GM03348 (cell line): ENCODE measurements around the gene RAPGEF6.
"Not testable (repeated sequence)": the region's sequence is repeated elsewhere in the genome, so short reads cannot be mapped to it uniquely, and the experiment has no call there.

Experiments used
- DNase-seq: peaks from one replicate; pipeline ENCODE4 v3.0.0; 2012; ENCODE audit warnings: low spot score

Gene RAPGEF6

GRCh38 chr5:131608597-131608996 is 26.4 kb downstream of the RAPGEF6 start:
- no peak for DNase-seq

GRCh38 chr5:131607903-131608540 is 27.0 kb downstream of the RAPGEF6 start:
- DNase-seq, result no peak

- no peak for DNase-seq
Measured at GRCh38 chr5:131607418-131607817, 27.6 kb downstream of the RAPGEF6 start.

- DNase-seq, result no peak
Measured at GRCh38 chr5:131605086-131605485, 29.9 kb downstream of the RAPGEF6 start.

- no peak for DNase-seq
Measured at GRCh38 chr5:131595088-131596033, 39.7 kb downstream of the RAPGEF6 start.

- DNase-seq, result no peak
Measured at GRCh38 chr5:131593921-131594320, 41.1 kb downstream of the RAPGEF6 start.

- not testable (repeated sequence) for DNase-seq
Measured at GRCh38 chr5:131593436-131593835, 41.6 kb downstream of the RAPGEF6 start.

GRCh38 chr5:131589510-131590348 is 45.3 kb downstream of the RAPGEF6 start:
- DNase-seq, result peak; percentile 71

GRCh38 chr5:131587541-131587940 is 47.5 kb downstream of the RAPGEF6 start:
- DNase-seq, result peak; percentile 11

- no peak for DNase-seq
Measured at GRCh38 chr5:131581702-131582101, 53.3 kb downstream of the RAPGEF6 start.

- DNase-seq, result no peak
Measured at GRCh38 chr5:131579917-131580671, 54.9 kb downstream of the RAPGEF6 start.

GRCh38 chr5:131575660-131576227 is 59.3 kb downstream of the RAPGEF6 start:
- DNase-seq, result no peak

- DNase-seq, result no peak
Measured at GRCh38 chr5:131571669-131572168, 63.3 kb downstream of the RAPGEF6 start.

- no peak for DNase-seq
Measured at GRCh38 chr5:131570757-131571156, 64.3 kb downstream of the RAPGEF6 start.

GRCh38 chr5:131564229-131564652 is 70.8 kb downstream of the RAPGEF6 start:
- DNase-seq, result no peak

- no peak for DNase-seq
Measured at GRCh38 chr5:131563434-131564228, 71.4 kb downstream of the RAPGEF6 start.

GRCh38 chr5:131550606-131551005 is 84.4 kb downstream of the RAPGEF6 start:
- no peak for DNase-seq

GRCh38 chr5:131548176-131548575 is 86.9 kb downstream of the RAPGEF6 start:
- DNase-seq, result no peak

GRCh38 chr5:131545845-131546244 is 89.2 kb downstream of the RAPGEF6 start:
- peak; percentile 65 for DNase-seq

GRCh38 chr5:131542723-131543122 is 92.3 kb downstream of the RAPGEF6 start:
- DNase-seq, result no peak
